Activated naive CD4-positive, alpha-beta T cell treated with anti-CD3 and anti-CD28 coated beads, Interleukin-2, amount 50 U/mL, for 24 hours (primary cell): Measurements from ENCODE around the gene ATP5ME.
"Not testable (repeated sequence)": the region's sequence is repeated elsewhere in the genome, so short reads cannot be mapped to it uniquely, and the experiment has no call there.

Experiments
- H3K27ac Mint-ChIP-seq: one replicate; pipeline ENCODE4 v1.8.0; 2021; ENCODE audit warnings: mild to moderate bottlenecking, mixed read lengths
- H3K27me3 Mint-ChIP-seq: one replicate; pipeline ENCODE4 v1.8.0; 2021; ENCODE audit warnings: mixed read lengths
- H3K36me3 Mint-ChIP-seq: one replicate; pipeline ENCODE4 v1.8.0; 2021; ENCODE audit warnings: mixed read lengths
- H3K4me1 Mint-ChIP-seq: one replicate; pipeline ENCODE4 v1.8.0; 2021; ENCODE audit warnings: mixed read lengths
- H3K4me3 Mint-ChIP-seq: one replicate; pipeline ENCODE4 v1.8.0; 2021; ENCODE audit warnings: mild to moderate bottlenecking, mixed read lengths
- H3K9me3 Mint-ChIP-seq: one replicate; pipeline ENCODE4 v1.8.0; 2021; ENCODE audit warnings: mixed read lengths

Gene ATP5ME

GRCh38 chr4:680551-680927, 6.5 kb upstream of the ATP5ME start:
- Mint-ChIP-seq H3K4me1 (peaks cover 4% of the 10 kb centered on the region), H3K27ac (no peak overlapping the region), H3K36me3 (no peaks in the 10 kb centered on the region)

DNA sequence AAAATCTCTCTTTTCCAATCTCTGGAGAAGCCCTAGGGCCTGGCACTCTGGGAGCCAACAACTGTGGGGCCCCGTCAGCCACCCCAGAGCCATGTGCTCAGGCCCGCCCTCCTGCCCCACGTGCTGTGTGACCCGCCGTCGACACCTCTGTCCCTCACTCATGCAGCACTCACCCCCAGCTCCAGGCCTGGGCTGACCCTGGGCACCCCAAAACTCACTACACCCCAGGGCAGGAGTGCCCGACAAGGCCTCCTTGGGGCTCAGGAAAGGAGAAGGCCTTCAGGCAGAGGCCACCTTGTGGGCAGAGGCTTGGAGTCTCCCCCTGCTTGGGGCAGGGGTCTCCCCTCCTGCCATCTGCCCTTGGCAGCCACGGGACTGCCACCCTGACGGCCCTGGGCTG, 6.0 kb upstream of the ATP5ME start:
- peaks cover 4% of the 10 kb centered on the region for H3K4me1 Mint-ChIP-seq
- H3K27ac Mint-ChIP-seq = no peak overlapping the region
- H3K36me3 Mint-ChIP-seq = no peaks in the 10 kb centered on the region

More at GRCh38 chr4:680551-680927, 6.5 kb upstream of the ATP5ME start:
- Mint-ChIP-seq H3K27me3 (no peaks in the 10 kb centered on the region), H3K9me3 (no peaks in the 10 kb centered on the region), H3K4me3 (peak overlapping the region; percentile 55)

GRCh38 chr4:679629-680028, 5.6 kb upstream of the ATP5ME start:
- Mint-ChIP-seq H3K4me3 (no peak overlapping the region), H3K36me3 (no peaks in the 10 kb centered on the region), H3K9me3 (no peaks in the 10 kb centered on the region), H3K4me1 (peaks cover 4% of the 10 kb centered on the region), H3K27me3 (no peaks in the 10 kb centered on the region), H3K27ac (no peak overlapping the region)

More for the DNA sequence above, 6.0 kb upstream of the ATP5ME start:
- Mint-ChIP-seq H3K4me3 (peak overlapping the region; percentile 55), H3K9me3 (no peaks in the 10 kb centered on the region), H3K27me3 (no peaks in the 10 kb centered on the region)

GRCh38 chr4:679104-679481, 5.0 kb upstream of the ATP5ME start:
- H3K27me3 Mint-ChIP-seq = no peaks in the 10 kb centered on the region
- no peaks in the 10 kb centered on the region for H3K9me3 Mint-ChIP-seq
- H3K27ac Mint-ChIP-seq = no peak overlapping the region
- H3K4me1 Mint-ChIP-seq = peaks cover 4% of the 10 kb centered on the region
- H3K36me3 Mint-ChIP-seq = no peaks in the 10 kb centered on the region
- no peak overlapping the region for H3K4me3 Mint-ChIP-seq

- no peak overlapping the region for H3K27ac Mint-ChIP-seq
Observed at GRCh38 chr4:678331-679103, 4.4 kb upstream of the ATP5ME start.

GRCh38 chr4:677431-678293, 3.6 kb upstream of the ATP5ME start:
- peak overlapping the region; percentile 68 for H3K27ac Mint-ChIP-seq
- H3K27me3 Mint-ChIP-seq = no peaks in the 10 kb centered on the region
- peaks cover 9% of the 10 kb centered on the region for H3K4me1 Mint-ChIP-seq
- H3K9me3 Mint-ChIP-seq = no peaks in the 10 kb centered on the region
- peaks cover 4% of the 10 kb centered on the region for H3K36me3 Mint-ChIP-seq
- no peak overlapping the region for H3K4me3 Mint-ChIP-seq

More at GRCh38 chr4:678331-679103, 4.4 kb upstream of the ATP5ME start:
- Mint-ChIP-seq H3K9me3 (no peaks in the 10 kb centered on the region), H3K27me3 (no peaks in the 10 kb centered on the region), H3K36me3 (no peaks in the 10 kb centered on the region), H3K4me3 (no peak overlapping the region), H3K4me1 (peaks cover 4% of the 10 kb centered on the region)

GRCh38 chr4:676871-677235, 2.8 kb upstream of the ATP5ME start:
- Mint-ChIP-seq H3K27ac (no peak overlapping the region), H3K27me3 (no peaks in the 10 kb centered on the region), H3K36me3 (peaks cover 4% of the 10 kb centered on the region), H3K4me3 (peak overlapping the region; percentile 47), H3K4me1 (peaks cover 9% of the 10 kb centered on the region), H3K9me3 (no peaks in the 10 kb centered on the region)

DNA sequence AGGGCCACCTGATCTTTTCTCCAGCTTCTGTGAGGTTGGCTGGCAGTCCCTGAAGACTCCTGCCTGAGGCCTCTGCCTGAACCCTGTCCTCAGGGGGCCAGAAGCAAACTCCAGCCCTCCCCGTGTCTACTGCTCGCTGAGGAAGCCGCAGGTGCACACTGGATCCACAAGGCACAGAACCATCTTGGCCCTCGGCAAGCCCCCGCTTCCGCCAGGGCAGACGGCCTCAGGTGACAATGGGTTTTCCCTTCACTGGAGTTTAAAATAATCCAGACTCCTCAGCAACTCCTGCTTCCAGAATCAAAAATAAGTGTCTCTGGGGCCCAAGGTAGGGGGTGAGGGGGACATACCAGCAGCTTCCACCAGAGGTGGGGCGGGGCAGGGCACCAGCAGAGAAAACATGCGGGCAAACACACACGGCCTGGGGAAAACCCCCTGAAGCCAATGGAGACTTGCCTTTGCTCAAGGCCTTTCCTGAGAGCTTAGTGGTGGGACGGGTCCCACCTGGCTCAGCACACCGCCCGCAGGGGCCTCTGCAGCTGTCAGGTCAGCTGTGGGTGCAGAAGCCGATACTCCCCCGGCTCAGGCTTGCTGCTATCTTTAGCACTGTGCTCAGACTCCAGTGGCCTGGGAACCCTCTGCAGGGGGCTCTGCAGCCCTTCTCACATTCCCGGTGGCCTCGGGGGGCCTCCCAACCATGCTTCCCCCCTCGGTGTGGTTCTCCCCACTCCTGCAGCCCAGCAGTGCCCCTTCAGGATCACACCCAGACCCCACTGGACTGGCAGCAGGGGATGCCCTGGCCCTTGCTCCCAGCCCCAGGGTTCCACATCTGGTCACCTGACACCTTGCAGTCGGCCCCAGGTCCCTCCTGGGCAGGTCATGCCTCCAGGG, 2.1 kb upstream of the ATP5ME start:
- Mint-ChIP-seq H3K27ac (peak overlapping the region; percentile 17), H3K27me3 (no peaks in the 10 kb centered on the region), H3K36me3 (peaks cover 4% of the 10 kb centered on the region), H3K4me1 (peaks cover 9% of the 10 kb centered on the region), H3K4me3 (peak overlapping the region; percentile 47), H3K9me3 (no peaks in the 10 kb centered on the region)

GRCh38 chr4:675036-675882, 1.2 kb upstream of the ATP5ME start:
- Mint-ChIP-seq H3K27me3 (no peaks in the 10 kb centered on the region), H3K27ac (peak overlapping the region; percentile 79), H3K9me3 (no peaks in the 10 kb centered on the region), H3K4me1 (peaks cover 5% of the 10 kb centered on the region), H3K4me3 (peak overlapping the region; percentile 88), H3K36me3 (peaks cover 4% of the 10 kb centered on the region)

GRCh38 chr4:673349-674091, 556 bp downstream of the ATP5ME start:
- peaks cover 4% of the 10 kb centered on the region for H3K36me3 Mint-ChIP-seq
- H3K4me3 Mint-ChIP-seq = peak overlapping the region; percentile 88
- H3K27ac Mint-ChIP-seq = peak overlapping the region; percentile 70
- H3K4me1 Mint-ChIP-seq = peaks cover 5% of the 10 kb centered on the region
- H3K9me3 Mint-ChIP-seq = no peaks in the 10 kb centered on the region
- H3K27me3 Mint-ChIP-seq = no peaks in the 10 kb centered on the region

GRCh38 chr4:671769-672168, 2.3 kb downstream of the ATP5ME start:
- no peak overlapping the region for H3K4me3 Mint-ChIP-seq
- H3K27me3 Mint-ChIP-seq = no peaks in the 10 kb centered on the region
- no peaks in the 10 kb centered on the region for H3K9me3 Mint-ChIP-seq
- no peak overlapping the region for H3K27ac Mint-ChIP-seq
- peaks cover 4% of the 10 kb centered on the region for H3K36me3 Mint-ChIP-seq
- peaks cover 5% of the 10 kb centered on the region for H3K4me1 Mint-ChIP-seq

- H3K36me3 Mint-ChIP-seq, H3K27ac Mint-ChIP-seq, H3K4me1 Mint-ChIP-seq, H3K27me3 Mint-ChIP-seq, H3K4me3 Mint-ChIP-seq, H3K9me3 Mint-ChIP-seq: not testable (repeated sequence)
Observed at GRCh38 chr4:669806-670559, 4.1 kb downstream of the ATP5ME start.

GRCh38 chr4:668219-668618, 5.9 kb downstream of the ATP5ME start:
- peaks cover 15% of the 10 kb centered on the region for H3K4me1 Mint-ChIP-seq
- not testable (repeated sequence) for H3K9me3 Mint-ChIP-seq, H3K4me3 Mint-ChIP-seq, H3K36me3 Mint-ChIP-seq, H3K27ac Mint-ChIP-seq, H3K27me3 Mint-ChIP-seq

DNA sequence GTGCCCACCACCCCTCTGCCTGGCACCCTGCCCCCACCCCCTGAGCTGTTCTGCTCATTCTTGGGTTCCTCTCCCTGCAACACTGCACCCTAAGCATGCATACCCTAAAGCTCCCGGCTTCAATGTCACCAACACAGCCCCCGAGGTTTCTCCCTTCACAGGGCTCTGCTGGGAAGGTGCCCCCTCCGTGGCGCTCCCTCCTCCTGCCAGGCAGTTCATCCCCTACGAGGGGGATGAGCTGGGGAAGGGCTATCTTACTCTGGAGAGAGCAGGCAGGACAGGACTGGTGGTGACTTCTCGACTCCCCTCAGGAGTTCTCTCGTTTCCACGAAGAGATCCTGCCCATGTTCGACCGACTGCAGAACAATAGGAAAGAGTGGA, 6.5 kb downstream of the ATP5ME start:
- Mint-ChIP-seq H3K4me1 (peaks cover 11% of the 10 kb centered on the region), H3K27ac (no peak overlapping the region), H3K9me3 (no peaks in the 10 kb centered on the region), H3K4me3 (no peak overlapping the region), H3K27me3 (no peaks in the 10 kb centered on the region), H3K36me3 (no peaks in the 10 kb centered on the region)
